ENCODE data around the gene GNAS-AS1. TPM values are rescaled to one million over a fixed set of nuclear protein-coding genes. Genes with fewer than 3 reads are reported as not detected.

Gene GNAS-AS1
- polyA plus RNA-seq, 1 donor, result 1.0 TPM

- no peak for DNase-seq
These were observed 71.9 kb downstream of the GNAS-AS1 start for GRCh38 chr20:58778760-58779159.

GRCh38 chr20:58777657-58778056 lies 73.0 kb downstream of the GNAS-AS1 start:
- no peak for DNase-seq

- DNase-seq, result no peak
These were observed 74.6 kb downstream of the GNAS-AS1 start for GRCh38 chr20:58776109-58776508.

- DNase-seq, result no peak
These were observed 75.3 kb downstream of the GNAS-AS1 start for GRCh38 chr20:58775371-58775770.

GRCh38 chr20:58774667-58775263 lies 75.9 kb downstream of the GNAS-AS1 start:
- no peak for DNase-seq

- no peak for DNase-seq
These were observed 76.5 kb downstream of the GNAS-AS1 start for GRCh38 chr20:58774214-58774613.

GRCh38 chr20:58772786-58773185 lies 77.9 kb downstream of the GNAS-AS1 start:
- DNase-seq, result no peak

Other genes starting within 250 kb of the GNAS-AS1 start
- gene STX16, start 199.6 kb downstream of the GNAS-AS1 start, polyA plus RNA-seq (ENCODE audit: insufficient read length), result 91.9 TPM
- 41.7 TPM for gene NPEPL1, start 158.1 kb downstream of the GNAS-AS1 start, polyA plus RNA-seq (ENCODE audit: insufficient read length)
- 1,874 TPM for gene GNAS, start 1.8 kb upstream of the GNAS-AS1 start, polyA plus RNA-seq (ENCODE audit: insufficient read length)
- gene NELFCD, start 130.4 kb upstream of the GNAS-AS1 start, polyA plus RNA-seq (ENCODE audit: insufficient read length), result 162 TPM
- 65.2 TPM for gene CTSZ, start 156.4 kb upstream of the GNAS-AS1 start, polyA plus RNA-seq (ENCODE audit: insufficient read length)
- gene TUBB1, start 168.5 kb upstream of the GNAS-AS1 start, polyA plus RNA-seq (ENCODE audit: insufficient read length), result 1.3 TPM
- gene ATP5F1E, start 181.4 kb upstream of the GNAS-AS1 start, polyA plus RNA-seq (ENCODE audit: insufficient read length), result 166 TPM
- 75.9 TPM for gene PRELID3B, start 191.9 kb upstream of the GNAS-AS1 start, polyA plus RNA-seq (ENCODE audit: insufficient read length)